Nucleus accumbens (tissue), 56 donors: ENCODE data around the gene TMEM273.

Experiments used
- DNase-seq, 56 donors: peaks; one replicate each; lab custom pipeline; 2025; lab: John Stamatoyannopoulos, UW

TMEM273 gene, protein sequence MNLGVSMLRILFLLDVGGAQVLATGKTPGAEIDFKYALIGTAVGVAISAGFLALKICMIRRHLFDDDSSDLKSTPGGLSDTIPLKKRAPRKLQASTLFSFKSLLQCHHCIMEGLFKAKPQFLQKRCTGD

GRCh38 chr10:49187950-49188761 lies at the start of gene TMEM273:
TSS of gene TMEM273 (minus strand) at chr10:49188391. CDS start at chr10:49188336, 55 bp downstream.
- peak in 55 of 56 donors; percentile 29 to 91 (median 74) for DNase-seq

DNA sequence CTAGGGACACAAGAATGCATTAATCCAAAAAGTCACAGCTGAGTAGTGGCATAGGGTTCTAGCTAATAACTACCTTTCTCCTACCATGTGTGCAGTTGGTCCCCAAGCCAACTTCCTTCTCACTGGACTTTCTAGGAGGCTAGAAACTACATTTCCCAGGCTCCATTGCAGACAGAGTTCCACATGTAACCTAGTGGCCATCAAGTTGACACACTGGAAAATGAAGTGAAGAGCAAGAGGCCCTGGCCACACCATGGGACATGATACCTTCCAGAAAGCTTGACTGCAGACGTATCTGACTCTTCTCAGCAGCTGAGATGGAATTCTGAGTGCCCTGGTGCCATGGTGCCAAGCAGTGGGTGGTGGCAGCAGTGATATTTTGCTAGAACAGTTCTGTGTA lies 49.8 kb upstream of the TMEM273 start:
- DNase-seq, result no peak

DNA sequence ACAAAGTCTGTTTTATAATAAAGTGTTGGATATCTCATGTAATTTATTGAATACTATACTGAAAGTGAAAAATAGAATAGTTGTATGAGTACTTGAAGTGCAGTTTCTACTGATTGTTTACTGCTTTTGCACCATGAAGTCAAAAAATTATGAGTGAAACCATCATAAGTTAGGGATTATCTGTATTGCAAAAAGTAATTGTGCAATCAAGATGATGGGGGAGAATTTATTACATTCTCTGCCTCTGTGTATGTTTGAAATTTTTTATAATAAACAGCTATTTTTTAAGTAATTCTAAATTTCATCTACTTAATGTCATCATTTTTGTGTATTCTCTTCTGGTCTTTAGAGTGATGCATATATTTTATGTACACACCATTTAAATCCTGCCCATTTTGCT lies 47.2 kb upstream of the TMEM273 start:
- no peak for DNase-seq

DNA sequence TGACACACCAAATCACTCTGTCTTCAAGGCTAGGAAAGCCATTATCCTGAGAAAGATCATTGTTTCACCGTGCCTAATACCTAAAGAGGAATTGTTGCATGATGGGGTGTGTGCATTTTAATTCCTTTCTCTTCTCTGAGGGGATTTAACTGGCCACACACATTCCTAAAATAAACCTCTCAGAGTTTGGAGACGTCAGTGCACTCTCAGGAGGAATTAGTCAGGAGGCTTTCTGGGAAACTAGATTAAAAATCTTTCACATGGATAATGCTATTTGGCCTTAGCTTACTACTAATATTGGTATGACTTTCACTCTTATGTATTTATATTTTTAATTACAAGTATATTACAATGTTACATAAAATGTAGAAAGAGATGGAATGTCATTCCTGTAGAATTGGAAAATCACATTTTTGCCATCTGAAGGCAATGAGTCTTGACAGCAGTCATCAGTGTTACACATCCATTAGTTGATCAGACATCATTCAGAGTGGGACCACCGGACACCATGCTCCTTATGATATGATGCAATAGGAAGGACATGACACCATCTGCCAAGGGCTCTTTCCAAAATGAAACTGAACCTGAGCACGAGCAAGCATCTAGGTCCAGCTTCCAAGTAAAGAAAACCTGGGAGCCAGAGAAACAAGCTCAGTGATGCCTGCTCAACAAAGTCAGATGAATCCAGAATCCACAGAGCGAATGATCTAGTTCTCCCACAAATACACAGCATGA lies 43.1 kb upstream of the TMEM273 start:
- DNase-seq, result no peak

GRCh38 chr10:49230004-49230403 lies 41.8 kb upstream of the TMEM273 start:
- DNase-seq, result no peak

DNA sequence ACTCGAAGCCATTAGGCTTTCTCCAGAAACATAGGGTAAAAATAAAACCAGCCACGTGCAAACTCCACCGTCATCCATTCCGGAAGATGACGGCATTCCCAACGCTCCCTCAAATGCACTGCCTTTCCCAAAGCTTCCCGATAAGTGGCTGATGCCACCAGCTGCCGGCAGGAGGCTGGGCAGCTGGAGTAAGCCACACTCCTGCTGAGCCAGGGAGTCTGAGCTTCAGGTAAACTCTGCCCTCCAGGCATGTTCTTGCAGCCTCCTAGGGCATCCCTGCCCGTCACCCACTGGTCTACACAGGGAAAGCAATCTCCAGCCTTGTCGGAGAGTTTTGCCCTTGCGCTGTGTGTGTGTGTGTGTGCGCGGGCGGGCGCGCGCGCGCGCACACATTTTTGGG lies 40.5 kb upstream of the TMEM273 start:
- no peak for DNase-seq

DNA sequence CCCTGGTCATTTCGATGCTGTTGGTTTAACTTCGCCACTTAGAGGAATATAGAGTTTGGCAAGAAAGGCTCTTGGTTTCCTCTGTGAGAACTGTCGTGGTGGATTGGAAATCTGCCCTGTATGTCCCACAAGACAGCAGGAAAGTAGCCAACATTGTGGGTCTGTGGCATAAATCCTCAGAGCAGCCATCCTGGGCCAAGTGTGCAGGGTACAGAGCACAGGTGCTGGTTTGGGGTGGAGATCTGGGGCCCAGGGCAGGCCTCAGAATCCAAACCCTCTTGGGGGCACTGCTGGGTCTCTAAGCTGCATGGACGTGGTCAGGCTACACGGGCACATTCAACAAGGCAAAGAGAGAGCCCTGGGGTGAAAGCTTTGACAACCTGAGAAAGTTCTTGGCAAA lies 39.2 kb upstream of the TMEM273 start:
- DNase-seq, result no peak

GRCh38 chr10:49226594-49226993 lies 38.4 kb upstream of the TMEM273 start:
- no peak for DNase-seq

DNA sequence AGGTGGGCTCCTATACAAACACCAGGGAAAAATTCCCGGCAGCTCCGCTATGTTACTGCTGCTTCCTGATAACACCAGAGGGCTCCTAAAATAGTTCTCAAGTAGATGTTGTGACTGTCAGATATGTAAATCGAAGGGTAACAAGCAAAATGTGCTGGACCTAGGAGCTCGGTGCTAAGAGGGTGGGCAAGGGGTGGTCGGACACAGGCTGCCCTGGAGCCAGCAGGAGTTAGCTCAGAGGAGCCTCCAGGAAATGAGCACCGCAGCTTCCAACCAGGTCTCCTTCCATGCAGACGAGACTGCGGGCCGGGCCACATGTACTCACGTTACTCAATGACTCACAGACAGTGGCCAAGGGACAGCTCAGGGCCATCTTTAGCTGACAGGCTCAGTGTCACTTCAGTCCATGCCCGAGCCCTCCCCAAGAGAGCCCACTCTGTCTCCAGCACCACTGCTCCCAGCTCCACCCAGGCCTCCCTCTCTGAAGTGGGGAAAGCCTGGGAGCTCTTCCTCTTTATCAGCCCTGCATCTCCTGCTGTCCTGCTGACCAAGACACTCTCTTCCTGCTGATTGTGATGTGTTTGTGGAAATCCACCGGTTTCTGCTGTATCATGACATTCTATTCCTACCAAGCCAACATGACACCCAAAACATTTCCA lies 37.2 kb upstream of the TMEM273 start:
- no peak for DNase-seq

- DNase-seq, result no peak
These were observed 35.0 kb upstream of the TMEM273 start for GRCh38 chr10:49223205-49223604.

- DNase-seq, result no peak
These were observed 34.0 kb upstream of the TMEM273 start for GRCh38 chr10:49222170-49222569.

- no peak for DNase-seq
These were observed 32.5 kb upstream of the TMEM273 start for GRCh38 chr10:49220679-49221078.

DNA sequence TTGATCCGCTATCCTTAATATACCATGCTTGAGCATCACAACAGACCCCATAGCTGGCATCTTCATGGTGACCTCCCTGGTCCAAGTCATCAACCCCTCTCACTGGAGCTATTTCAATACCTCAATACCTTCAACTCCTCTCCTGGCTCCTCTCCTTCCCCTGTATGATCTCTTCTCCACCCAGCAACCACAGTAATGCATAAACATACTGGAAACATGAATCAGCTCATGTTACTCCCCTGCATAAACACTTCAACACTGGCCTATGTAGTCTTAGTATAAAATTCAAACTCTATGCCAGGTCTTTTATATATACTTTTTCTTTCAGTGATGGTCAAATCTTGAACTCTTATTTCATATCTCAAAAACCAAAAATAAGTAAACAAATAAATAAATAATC lies 31.8 kb upstream of the TMEM273 start:
- no peak for DNase-seq

- DNase-seq, result no peak
These were observed 31.1 kb upstream of the TMEM273 start for GRCh38 chr10:49219248-49219647.

- no peak for DNase-seq
These were observed 30.3 kb upstream of the TMEM273 start for GRCh38 chr10:49218480-49218879.

DNA sequence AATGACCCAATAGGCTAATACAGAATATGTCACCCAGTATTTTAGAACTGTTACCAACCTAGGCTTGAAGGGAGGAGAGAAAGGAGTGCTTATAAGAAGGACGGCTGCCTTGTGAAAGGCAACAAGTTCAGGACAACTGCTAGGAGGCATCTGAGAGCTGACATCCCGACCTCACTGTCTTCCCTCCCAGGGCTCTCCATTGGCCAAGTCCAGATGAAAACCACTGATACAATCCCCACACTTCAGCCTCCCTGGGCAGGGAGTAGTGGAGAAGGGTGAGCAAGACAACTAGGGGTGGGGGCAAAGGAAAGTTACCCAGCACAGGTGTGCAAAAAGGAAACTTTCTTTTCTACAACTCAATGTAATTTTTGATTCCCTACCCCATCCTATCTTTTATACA lies 29.5 kb upstream of the TMEM273 start:
- DNase-seq, result no peak

DNA sequence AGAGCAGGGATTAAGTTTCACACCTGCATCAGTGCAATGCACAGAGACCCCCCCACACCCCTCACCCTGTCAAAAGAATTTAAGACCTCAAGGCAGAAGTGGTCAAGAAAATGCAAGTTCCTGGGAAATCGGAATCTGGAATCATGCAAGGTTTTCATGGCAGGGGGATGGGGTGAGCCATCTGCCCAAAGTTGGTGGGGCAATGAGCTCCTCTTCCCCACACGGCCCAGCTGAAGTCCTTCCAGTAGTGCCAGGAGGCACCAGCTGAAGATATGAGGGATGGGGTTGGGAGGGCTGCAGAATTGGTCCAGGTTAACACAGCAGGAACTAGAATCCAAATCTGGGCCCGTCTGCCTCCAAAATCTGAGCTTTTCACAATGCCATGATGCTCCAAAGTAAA lies 25.0 kb upstream of the TMEM273 start:
- no peak for DNase-seq

DNA sequence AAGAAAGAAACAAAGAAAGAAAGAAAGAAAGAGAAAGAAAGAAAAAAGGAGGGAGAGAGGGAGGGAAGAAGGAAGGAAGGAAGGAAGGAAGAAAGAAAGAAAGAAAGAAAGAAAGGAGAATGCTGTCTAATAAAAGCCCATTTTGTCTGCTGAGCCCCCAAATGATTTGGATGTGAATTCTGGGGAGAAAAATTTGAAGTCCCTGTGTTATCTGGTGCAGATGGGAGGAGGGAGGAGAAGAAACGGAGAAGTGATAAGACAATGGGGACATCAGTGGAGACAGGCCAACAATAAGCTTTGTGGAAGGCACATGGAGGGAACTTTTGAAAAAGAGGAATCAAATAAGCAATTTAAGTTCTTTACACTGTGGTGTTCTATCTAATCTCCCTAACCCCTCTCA lies 24.6 kb upstream of the TMEM273 start:
- no peak for DNase-seq

- no peak for DNase-seq
These were observed 23.9 kb upstream of the TMEM273 start for GRCh38 chr10:49212076-49212475.

GRCh38 chr10:49208996-49209395 lies 20.8 kb upstream of the TMEM273 start:
- no peak for DNase-seq

DNA sequence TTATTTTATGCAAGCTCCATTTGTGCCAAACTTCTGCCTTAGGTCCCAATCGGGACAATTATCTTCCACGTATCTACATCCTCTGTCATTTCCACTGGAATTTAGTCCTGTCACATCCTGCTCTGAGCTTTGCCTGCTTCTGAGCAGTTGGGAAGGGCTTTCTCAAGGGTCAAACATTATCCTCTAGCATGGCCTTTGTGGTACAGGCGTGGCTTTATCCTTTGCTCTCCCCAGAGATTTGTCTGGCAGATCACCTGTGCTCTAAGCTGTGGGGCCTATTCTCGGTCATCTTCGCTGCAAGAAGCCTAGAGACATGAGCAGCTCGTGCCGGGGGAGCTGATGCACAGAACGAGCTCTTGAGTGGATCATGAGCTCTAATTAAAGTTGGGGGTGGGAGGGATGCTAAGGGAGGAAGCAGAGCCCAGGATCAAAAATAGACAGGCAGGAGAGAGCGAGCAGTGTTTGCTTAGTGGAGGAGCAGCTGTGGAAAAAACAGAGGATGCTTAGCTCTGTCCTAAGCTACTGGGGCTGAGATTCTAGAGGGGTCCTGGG lies 19.8 kb upstream of the TMEM273 start:
- peak in 7 of 56 donors; percentile 5 to 38 (median 21) for DNase-seq
